ENCODE data around the gene FAAP20. TPM values are rescaled to one million over a fixed set of nuclear protein-coding genes. Genes with fewer than 3 reads are reported as not detected.

The FAAP20 gene
- total RNA-seq, 1 experiment from 2014 or later: 58.0 TPM

DNA sequence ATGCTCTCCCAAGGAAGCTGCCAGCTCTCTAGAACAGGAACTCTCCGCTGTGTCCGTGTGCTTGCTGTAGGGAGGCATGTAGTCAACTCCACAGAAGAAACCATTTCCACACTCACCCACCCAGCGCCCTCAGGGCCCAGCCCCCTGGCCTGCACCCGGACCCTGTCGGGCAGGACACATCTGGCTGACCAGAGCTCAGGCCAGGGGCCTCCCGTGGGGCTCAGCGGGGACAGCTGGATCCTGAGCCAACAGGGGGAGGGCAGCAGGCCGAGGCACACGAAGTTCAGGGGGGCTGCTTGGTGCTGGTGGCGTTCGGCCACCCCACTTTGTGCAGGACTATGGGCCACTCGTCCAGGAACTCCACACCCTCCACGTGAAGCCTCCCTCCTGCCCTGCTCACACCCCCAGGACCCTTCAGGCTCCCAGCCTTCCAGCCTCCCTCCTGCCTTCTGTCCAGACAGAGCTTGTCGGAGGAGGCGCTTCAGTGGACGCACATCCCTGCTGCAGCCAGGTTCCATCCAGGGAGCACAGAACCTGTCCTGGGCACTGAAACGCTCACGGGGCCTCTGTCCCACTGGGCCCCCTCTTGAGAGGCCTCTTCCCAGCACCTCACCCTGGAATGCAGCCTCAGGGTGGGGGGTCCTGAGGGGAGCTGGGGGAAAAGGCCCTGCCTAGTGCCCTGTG lies 15.0 kb upstream of the FAAP20 start:
- peaks cover 9% of the 10 kb centered on the region; the same call in 1 of the 2 replicates for H3K27me3 ChIP-seq
- H3K9me3 ChIP-seq (replicated peaks): no peaks in the 10 kb centered on the region
- H3K4me3 ChIP-seq: no peak overlapping the region
- H3K27ac ChIP-seq: no peak overlapping the region
- H3K36me3 ChIP-seq: no peaks in the 10 kb centered on the region
- DNase-seq: no peak
- H3K4me1 ChIP-seq: peaks cover 43% of the 10 kb centered on the region

DNA sequence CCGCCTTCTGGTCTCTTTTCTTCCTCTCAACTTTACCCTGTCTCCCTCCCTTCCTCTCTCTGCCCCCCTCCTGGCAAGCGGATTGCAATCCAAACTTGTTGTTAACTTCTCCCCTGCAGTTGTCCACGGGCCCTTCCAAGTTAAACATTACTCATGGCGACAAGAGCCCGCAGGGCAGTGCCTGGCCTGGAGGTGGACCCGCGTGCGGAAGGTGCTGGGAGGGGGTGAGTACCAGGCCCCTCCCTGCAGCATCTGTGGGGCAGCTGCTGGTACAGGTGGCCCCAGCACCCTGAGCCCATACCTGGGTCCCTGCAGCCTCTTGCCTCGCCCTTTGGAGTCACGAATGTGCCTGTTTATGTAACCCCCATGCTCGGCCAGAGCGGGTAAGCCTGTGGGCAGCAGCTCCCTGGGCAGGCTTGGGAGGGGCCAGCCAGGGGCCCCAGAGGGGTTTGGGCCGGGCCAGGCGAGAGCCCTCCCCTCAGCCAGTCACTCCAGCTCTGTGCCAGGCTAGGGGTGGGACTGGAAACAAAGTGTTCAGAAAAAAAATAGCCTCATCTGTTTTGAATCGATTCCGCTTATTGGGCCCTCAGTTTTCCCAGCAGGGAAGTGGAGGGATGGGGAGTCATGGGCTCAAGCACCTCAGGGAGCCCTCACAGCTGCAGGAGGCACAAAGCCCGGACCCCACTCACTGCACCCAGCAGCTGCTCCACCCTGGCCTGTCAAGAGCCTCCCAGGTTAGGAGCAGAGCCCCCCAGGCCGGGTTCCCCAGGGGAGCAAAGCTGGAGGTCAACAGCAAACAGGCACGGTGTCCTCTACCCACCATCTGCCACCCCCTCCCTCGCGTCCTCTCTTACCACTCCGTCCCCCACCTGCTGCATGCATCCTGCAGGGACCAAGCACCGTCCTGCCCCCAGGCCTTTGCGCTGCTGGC lies 14.0 kb upstream of the FAAP20 start:
- H3K27ac ChIP-seq: no peak overlapping the region
- no peak overlapping the region for H3K4me3 ChIP-seq
- peaks cover 9% of the 10 kb centered on the region; the same call in 1 of the 2 replicates for H3K27me3 ChIP-seq
- H3K9me3 ChIP-seq (replicated peaks): no peaks in the 10 kb centered on the region
- peak; percentile 58 to 59 for DNase-seq
- H3K4me1 ChIP-seq: peaks cover 43% of the 10 kb centered on the region
- no peaks in the 10 kb centered on the region for H3K36me3 ChIP-seq

DNA sequence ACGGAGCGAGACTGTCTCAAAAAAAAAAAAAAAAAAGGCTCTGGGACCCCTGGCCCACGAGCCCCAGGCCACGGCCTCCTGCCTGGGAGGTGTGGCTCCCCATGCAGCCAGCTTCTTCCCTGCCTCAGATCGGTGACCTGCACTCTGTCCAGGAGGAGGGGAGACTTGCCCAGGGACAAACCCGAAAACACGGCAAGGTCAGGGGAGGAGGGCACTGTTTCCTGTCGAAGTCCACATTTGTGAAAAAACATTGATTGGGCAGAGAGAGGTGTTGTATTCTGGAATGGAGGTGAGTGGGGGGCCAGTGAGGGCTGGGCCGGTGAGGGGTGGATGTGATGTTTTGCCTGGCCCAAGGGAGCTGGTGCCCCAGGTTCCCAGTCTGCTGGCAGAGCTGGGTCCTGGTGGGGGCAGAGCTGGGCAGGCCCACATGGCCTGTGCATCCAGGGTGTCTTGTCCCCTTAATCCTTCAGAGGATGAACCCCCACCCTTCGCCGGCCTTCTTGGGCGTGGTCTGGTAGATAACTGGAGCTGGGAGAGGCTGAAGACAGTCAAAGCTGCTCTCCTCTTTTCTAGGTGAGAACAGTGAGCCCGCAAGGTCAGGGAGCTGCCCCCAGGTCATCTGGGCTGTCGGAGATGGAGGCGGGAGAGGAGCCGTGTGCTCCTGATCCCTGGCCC lies 12.4 kb upstream of the FAAP20 start:
- Histone ChIP-seq H3K4me1 (peaks cover 37% of the 10 kb centered on the region), H3K27me3 (peaks cover 16% of the 10 kb centered on the region; the same call in 1 of the 2 replicates), H3K9me3 (replicated peaks) (no peaks in the 10 kb centered on the region), H3K36me3 (no peaks in the 10 kb centered on the region), H3K4me3 (no peak overlapping the region), H3K27ac (no peak overlapping the region)
- no peak for DNase-seq

DNA sequence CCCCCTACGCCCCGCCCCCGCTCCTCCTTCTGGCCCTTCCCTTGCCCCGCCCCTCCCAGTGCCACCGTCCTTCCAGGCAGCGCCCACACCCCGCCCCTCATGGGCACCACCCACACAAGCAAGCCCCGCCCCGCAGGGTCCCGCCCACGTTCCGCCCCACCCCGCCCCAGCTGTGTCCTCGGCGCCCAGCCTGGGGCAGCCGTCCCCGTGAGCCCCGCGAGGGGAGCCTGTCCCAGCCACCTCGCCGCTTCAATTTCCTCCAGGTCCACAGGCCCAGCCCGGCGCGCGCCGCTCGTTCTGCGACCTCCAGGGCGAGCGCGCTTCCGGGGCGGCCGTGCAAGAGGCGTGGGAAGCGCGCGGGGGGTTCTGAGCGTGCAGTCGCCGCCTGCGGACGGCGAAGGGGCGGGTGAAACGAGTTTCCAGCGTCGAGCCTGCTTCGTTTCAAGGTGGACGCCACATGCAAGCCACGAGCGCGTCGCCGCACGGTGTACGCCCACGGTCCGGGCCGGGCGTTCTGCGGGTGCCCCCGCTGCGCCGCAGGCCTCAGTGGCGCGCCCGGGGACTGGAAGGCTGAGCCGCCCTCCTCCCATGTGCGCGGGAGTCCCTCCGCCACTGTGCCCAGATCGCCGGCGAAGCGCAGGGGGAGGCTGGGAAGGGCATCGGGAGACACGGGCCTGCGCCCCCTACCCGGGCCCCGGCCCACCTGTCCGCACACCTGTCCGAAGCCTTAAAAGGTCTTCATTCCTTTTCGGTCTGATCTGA lies 10.8 kb upstream of the FAAP20 start:
- peaks cover 41% of the 10 kb centered on the region for H3K4me1 ChIP-seq
- peaks cover 16% of the 10 kb centered on the region; the same call in 1 of the 2 replicates for H3K27me3 ChIP-seq
- H3K9me3 ChIP-seq (replicated peaks): no peaks in the 10 kb centered on the region
- H3K36me3 ChIP-seq: no peaks in the 10 kb centered on the region
- H3K27ac ChIP-seq: no peak overlapping the region
- DNase-seq: peak; percentile 95 to 96
- no peak overlapping the region for H3K4me3 ChIP-seq

DNA sequence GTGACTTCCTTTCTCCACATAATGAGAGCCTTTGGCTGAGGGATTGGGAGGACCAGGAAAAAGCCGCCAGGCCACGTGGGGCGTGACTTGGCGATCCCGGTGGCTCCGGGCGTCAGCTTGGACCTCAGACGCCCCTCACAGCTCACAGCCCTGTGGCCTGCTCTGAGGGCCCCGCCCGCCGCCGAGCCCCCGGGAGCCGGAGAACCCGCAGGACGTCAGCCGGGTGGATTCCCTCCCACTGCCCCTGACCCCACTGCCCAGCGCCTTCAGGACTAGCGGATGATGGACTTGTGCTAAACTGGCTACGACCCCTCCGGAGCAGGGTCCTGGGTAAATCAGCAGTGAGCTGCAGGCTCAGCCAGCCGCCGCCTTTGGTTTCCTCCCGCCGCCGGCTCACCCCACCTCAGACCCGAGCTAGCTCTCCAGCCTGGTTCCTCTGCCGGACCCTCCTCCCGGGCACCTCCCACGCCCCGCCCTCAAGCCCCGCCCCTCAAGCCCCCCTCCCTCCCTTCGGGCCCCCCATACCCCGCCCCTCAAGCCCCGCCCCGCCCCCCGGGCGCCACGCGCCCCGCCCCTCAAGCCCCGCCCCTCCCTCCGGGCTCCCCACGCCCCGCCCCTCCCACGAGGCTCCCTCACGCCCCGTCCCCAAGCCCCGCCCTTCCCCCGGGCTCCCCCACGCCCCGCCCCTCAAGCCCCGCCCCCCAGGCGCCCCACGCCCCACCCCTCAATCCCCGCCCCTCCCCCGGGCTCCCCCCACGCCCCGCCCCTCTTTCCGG lies 10.0 kb upstream of the FAAP20 start:
- Histone ChIP-seq H3K27me3 (peaks cover 16% of the 10 kb centered on the region; the same call in 1 of the 2 replicates), H3K36me3 (no peaks in the 10 kb centered on the region), H3K4me1 (peaks cover 43% of the 10 kb centered on the region), H3K4me3 (peak overlapping the region; percentile 52), H3K27ac (no peak overlapping the region), H3K9me3 (replicated peaks) (no peaks in the 10 kb centered on the region)
- DNase-seq: peak; percentile 85 to 86

DNA sequence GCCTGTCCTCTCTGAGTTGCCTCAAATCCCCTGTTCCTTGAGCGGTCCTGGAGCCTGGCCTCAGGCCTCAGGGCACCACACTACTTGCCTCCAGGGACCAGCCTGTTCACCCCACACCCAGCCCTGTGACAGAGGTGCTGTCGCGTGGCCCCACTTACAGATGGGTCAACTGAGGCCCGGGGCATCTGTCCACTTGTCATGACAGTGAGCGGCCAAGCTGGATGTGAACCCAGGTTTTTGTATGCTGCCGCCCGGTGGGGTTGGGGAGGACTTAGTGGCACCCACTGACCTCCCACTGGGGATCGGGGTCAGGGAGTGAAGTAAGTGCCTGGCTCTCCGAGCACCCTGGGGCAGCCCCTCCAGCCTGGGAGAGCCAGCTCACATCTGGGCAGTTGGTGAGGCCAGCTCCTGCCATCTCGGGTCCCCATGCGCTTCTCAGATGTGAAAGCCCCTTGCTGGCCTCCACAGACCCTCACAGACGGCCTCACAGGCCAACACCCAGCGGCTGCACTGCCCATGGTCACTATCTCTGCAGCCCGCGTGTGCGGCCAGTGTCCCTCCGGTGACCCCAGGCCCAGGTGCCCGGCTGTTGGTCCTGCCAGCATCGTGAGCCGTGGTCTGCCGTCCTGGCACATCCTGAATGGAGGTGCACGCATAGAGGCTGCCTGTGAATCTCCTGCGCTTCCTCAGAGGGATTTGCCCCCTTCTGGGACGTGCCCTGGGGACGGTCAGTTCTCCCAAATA lies 9.3 kb upstream of the FAAP20 start:
- Histone ChIP-seq H3K27me3 (peaks cover 16% of the 10 kb centered on the region; the same call in 1 of the 2 replicates), H3K4me1 (peaks cover 37% of the 10 kb centered on the region), H3K27ac (no peak overlapping the region), H3K9me3 (replicated peaks) (no peaks in the 10 kb centered on the region), H3K36me3 (no peaks in the 10 kb centered on the region), H3K4me3 (peak overlapping the region; percentile 52)
- DNase-seq: no peak

DNA sequence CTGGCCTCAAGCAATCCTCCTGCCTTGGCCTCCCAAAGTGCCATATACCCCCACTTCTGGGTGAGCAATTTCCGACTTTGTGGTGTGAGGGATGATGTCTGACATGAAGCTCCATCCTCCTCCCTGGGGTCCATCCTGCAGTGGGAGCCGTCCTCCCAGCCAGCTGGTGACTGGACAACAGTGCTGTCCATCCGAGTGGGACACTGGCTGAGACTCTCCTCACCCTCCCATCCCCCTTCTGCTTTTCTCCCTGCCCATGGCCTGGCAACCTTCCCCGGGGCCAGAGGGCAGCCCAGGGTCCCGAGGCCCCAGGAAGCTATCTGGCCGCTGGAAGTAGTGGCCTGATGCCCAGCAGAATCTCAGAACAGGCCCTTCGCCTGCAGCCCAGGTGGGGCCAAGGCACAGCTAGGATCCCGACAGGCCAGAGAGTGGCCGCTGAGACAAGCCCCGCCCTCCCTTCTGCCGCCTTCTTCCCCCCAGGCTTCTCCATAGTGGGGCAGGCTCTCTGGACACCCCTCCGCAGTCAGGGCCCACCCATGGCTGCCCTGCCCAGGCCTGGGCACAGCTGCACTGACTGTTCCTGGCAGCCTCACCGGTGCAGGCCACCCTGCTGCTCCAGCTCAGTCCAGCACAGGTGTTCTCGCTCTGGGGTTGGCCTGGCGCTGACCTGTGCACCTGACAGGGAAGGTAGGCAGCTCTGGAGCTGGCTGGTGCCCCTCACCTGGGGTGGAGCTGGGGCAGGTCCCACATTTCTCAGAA lies 8.4 kb upstream of the FAAP20 start:
- Histone ChIP-seq H3K4me1 (peaks cover 29% of the 10 kb centered on the region), H3K27me3 (peaks cover 13% of the 10 kb centered on the region; the same call in 1 of the 2 replicates)

DNA sequence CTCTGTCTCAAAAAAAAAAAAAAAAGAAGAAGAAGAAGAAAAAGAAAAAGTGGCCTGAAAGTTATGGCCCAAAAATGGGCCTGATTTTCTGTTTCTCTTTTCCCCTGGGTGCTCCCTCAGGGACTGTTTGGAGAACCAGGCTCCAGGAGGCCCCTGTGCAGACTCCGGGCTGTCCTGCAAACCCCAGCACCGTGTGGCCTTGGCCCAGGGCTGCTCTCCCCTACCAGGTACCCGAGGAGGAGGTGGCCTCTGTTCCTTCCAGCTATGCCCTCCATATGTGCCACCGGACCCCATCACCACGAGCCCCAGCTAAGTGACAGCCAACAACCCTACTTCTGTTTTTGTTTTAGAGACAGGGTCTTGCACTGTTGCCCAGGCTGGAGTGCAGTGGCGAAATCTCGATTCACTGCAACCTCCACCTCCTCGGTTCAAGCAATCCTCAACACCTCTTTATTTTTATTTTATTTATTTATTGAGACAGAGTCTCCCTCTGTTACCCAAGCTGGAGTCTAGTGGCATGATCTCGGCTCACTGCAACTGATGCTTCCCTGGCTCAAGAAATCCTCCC lies 7.5 kb upstream of the FAAP20 start:
- Histone ChIP-seq H3K4me3 (no peak overlapping the region), H3K9me3 (replicated peaks) (no peaks in the 10 kb centered on the region), H3K27ac (no peak overlapping the region), H3K4me1 (peaks cover 22% of the 10 kb centered on the region), H3K27me3 (peaks cover 8% of the 10 kb centered on the region; the same call in 1 of the 2 replicates), H3K36me3 (no peaks in the 10 kb centered on the region)
- no peak for DNase-seq

More for the DNA sequence above, 8.4 kb upstream of the FAAP20 start:
- Histone ChIP-seq H3K9me3 (replicated peaks) (no peaks in the 10 kb centered on the region), H3K27ac (no peak overlapping the region), H3K36me3 (no peaks in the 10 kb centered on the region), H3K4me3 (no peak overlapping the region)
- no peak for DNase-seq

DNA sequence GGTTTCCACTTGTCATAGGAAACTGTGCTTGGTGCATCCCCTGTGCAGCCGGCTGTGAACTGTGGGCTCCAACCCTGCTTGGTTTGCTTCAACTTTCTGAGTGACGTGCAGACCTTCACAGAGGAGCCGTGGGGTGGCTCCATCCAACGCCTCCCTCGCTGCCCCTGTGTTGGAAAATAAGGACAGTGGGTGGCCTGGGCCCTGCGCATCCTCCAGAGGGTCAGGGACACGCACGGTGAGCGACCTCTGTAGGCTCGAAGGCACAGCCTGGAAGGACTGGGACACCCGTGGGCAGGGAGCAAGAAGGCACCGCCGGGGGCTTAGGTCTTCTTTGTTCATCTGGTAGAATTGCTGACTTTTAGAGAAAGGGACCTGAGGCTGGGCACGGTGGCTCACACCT lies 6.5 kb upstream of the FAAP20 start:
- no peaks in the 10 kb centered on the region for H3K9me3 ChIP-seq (replicated peaks)
- DNase-seq: no peak
- peaks cover 22% of the 10 kb centered on the region for H3K4me1 ChIP-seq
- H3K27me3 ChIP-seq: peaks cover 7% of the 10 kb centered on the region; the same call in 1 of the 2 replicates
- H3K27ac ChIP-seq: no peak overlapping the region
- H3K36me3 ChIP-seq: no peaks in the 10 kb centered on the region
- H3K4me3 ChIP-seq: no peak overlapping the region

DNA sequence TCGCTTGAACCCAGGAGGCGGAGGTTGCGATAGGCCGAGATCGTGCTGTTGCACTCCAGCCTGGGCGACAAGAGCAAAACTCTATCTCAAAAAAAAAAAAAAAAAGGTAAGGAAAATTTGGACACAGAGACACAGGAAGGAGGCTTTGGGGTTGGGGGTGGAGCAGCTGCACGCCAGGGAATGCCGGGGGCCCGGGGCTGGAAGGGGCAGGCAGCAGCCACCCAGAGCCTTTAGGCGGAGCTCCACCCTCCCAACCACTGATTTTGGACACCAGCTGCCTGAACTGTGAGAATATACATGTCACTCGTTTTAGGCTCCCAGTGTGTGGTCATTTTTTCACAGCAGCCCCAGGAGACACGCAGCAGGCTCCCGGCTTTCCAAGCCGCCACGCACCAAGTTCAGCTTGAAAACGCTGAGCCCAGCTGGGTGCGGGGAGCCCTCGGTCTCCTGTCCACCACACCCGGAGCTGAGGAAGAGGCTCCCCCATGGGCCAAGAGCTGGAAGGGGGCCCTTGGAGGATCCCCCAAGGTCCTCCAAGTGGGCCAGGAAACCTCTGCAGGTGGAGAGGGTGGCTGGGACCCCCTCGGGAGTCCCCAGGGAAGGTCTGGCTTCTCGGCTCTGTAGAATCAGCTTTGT lies 5.9 kb upstream of the FAAP20 start:
- peak; percentile 84 to 85 for DNase-seq
- Histone ChIP-seq H3K27me3 (peaks cover 7% of the 10 kb centered on the region; the same call in 1 of the 2 replicates), H3K4me3 (no peak overlapping the region), H3K27ac (no peak overlapping the region), H3K4me1 (peaks cover 22% of the 10 kb centered on the region), H3K9me3 (replicated peaks) (no peaks in the 10 kb centered on the region), H3K36me3 (no peaks in the 10 kb centered on the region)

DNA sequence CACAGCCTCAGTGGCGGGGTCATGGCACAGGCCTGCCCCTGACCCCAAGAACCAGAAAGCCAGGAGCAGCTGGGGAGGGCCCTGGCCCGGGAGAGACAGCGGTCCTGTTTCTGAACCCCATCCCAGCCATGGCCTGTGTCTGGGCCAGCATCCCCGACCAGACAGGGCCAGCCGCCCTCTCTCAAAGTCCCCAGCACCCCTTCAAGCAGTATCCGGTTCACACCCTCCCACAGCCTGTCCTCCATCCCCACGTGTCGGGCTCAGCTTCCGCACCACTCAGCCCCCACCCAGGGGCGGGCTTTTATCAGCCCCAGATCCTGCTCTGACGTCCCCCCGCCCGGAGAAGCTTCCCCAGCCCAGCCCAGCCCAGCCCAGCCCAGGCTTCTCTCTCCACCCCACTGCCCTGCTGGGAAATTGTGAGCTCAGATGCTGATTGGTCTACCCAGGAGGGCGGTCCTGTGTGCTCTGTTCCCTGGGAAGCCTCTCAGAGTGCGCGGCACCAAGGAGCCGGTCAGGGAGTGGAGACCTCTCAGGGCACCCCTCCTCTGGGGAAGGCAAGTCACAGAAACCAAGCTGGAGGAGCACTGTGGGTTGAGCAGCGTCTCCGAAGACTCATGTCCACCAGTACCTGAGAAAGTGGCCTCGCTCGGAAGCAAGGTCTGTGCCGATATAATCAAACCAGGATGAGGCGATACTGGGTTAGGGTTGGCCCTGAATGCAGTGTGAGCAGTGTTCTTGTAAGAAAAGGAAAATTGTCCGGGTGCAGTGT lies 4.7 kb upstream of the FAAP20 start:
- H3K36me3 ChIP-seq: no peaks in the 10 kb centered on the region
- peaks cover 18% of the 10 kb centered on the region for H3K4me1 ChIP-seq
- H3K27me3 ChIP-seq: peaks cover 7% of the 10 kb centered on the region; the same call in 1 of the 2 replicates
- peak; percentile 72 to 80 for DNase-seq
- no peaks in the 10 kb centered on the region for H3K9me3 ChIP-seq (replicated peaks)
- peak overlapping the region; percentile 30 for H3K4me3 ChIP-seq
- no peak overlapping the region for H3K27ac ChIP-seq

Data from SJCRH30 (cell line).